NT2/D1 (cell line): Measurements from ENCODE around the gene RPS6KA2.

Experiments
- SUZ12 ChIP-seq: IDR thresholded peaks from 2 replicates; pipeline ENCODE4 v1.6.1; 2011; ENCODE audit not compliant: insufficient read length, insufficient read depth; ENCODE audit errors: extremely low read depth
- YY1 ChIP-seq: IDR thresholded peaks from 2 replicates; pipeline ENCODE4 v1.6.1; 2011; ENCODE audit not compliant: insufficient read length, insufficient read depth

GRCh38 chr6:166659581-166659980 is 32.5 kb upstream of the RPS6KA2 start:
- no peak for TF ChIP-seq YY1
- no peak for TF ChIP-seq SUZ12
